OCI-LY1 (cell line): ENCODE data around the gene MPZL3.

Experiments used
- H2AFZ ChIP-seq: fragments of 200-600 bp; sonication (generic), shearing (Covaris generic); 2 replicates; pipeline ENCODE4 v1.6.0; 2014; ENCODE audit warnings: antibody characterized with exemption, mild to moderate bottlenecking, low read length
- H3F3A ChIP-seq: fragments of 200-600 bp; sonication (generic), shearing (Covaris generic); 2 replicates; pipeline ENCODE4 v1.6.0; 2014; ENCODE audit warnings: mild to moderate bottlenecking, antibody characterized with exemption, low read length, moderate library complexity; ENCODE audit not compliant: insufficient read depth
- H3K27ac ChIP-seq: fragments of 200-600 bp; sonication (generic); 2 replicates; pipeline ENCODE4 v1.5.1; 2014; ENCODE audit warnings: low read length, mixed run types, mild to moderate bottlenecking, low read depth; ENCODE audit not compliant: poor library complexity, severe bottlenecking
- H3K27me3 ChIP-seq: fragments of 200-600 bp; sonication (generic); 2 replicates; pipeline ENCODE4 v1.6.0; 2014; ENCODE audit warnings: antibody characterized with exemption, mild to moderate bottlenecking, low read length, moderate library complexity; ENCODE audit not compliant: insufficient read depth
- H3K36me3 ChIP-seq: fragments of 200-600 bp; sonication (generic); 2 replicates; pipeline ENCODE4 v1.6.1; 2014; ENCODE audit warnings: mild to moderate bottlenecking, antibody characterized with exemption, low read length, moderate library complexity, mixed read lengths; ENCODE audit not compliant: insufficient read depth
- H3K4me1 ChIP-seq: fragments of 200-600 bp; sonication (generic); 2 replicates; pipeline ENCODE4 v1.5.1; 2014; ENCODE audit warnings: mild to moderate bottlenecking, low read length, moderate library complexity; ENCODE audit not compliant: insufficient read depth, severe bottlenecking
- H3K4me2 ChIP-seq: fragments of 200-600 bp; sonication (generic), shearing (Covaris generic); 2 replicates; pipeline ENCODE4 v1.6.1; 2014; ENCODE audit warnings: low read length
- H3K4me3 ChIP-seq: fragments of 200-600 bp; sonication (generic); 2 replicates; pipeline ENCODE4 v1.5.1; 2014; ENCODE audit warnings: low read length, low read depth, mild to moderate bottlenecking, mixed read lengths; ENCODE audit not compliant: poor library complexity, severe bottlenecking
- H3K79me2 ChIP-seq: fragments of 200-600 bp; shearing (Covaris generic); 2 replicates; pipeline ENCODE4 v1.6.1; 2016; ENCODE audit warnings: mixed run types, low read length, mixed read lengths; ENCODE audit not compliant: insufficient read depth
- H3K9ac ChIP-seq: fragments of 200-600 bp; sonication (generic), shearing (Covaris generic); 2 replicates; pipeline ENCODE4 v1.6.1; 2014; ENCODE audit warnings: mild to moderate bottlenecking, low read length, mixed read lengths
- H3K9me2 ChIP-seq: fragments of 200-600 bp; sonication (generic), shearing (Covaris generic); 2 replicates; pipeline ENCODE4 v1.6.1; 2014; ENCODE audit warnings: low read depth, mild to moderate bottlenecking, low read length, mixed read lengths
- H3K9me3 ChIP-seq: fragments of 200-600 bp; shearing (Covaris generic); 2 replicates; pipeline ENCODE4 v1.6.1; 2014; ENCODE audit warnings: low read length, mixed read lengths
- H4K20me1 ChIP-seq: fragments of 200-600 bp; sonication (generic), shearing (Covaris generic); 2 replicates; pipeline ENCODE4 v1.6.0; 2016; ENCODE audit warnings: mild to moderate bottlenecking, low read length; ENCODE audit not compliant: insufficient read depth
- CTCF ChIP-seq: fragments of 200-600 bp; sonication (generic), shearing (Covaris generic); IDR thresholded peaks from 2 replicates; pipeline ENCODE4 v1.5.1; 2017; ENCODE audit warnings: mild to moderate bottlenecking, antibody characterized with exemption, low read length, moderate library complexity, mixed read lengths
- EZH2 ChIP-seq: fragments of 200-600 bp; sonication (generic), shearing (Covaris generic); IDR thresholded peaks from 2 replicates; pipeline ENCODE4 v1.8.0; 2017; ENCODE audit warnings: borderline replicate concordance, mixed run types, mild to moderate bottlenecking, antibody characterized with exemption, low read length, moderate library complexity, mixed read lengths

Gene MPZL3

GRCh38 chr11:118239509-118240205 lies 12.5 kb downstream of the MPZL3 start:
- Histone ChIP-seq H3K9ac (no peak overlapping the region), H3K4me1 (no peaks in the 10 kb centered on the region), H2AFZ (no peak overlapping the region), H3K27ac (no peak overlapping the region), H3K4me2 (no peak overlapping the region), H3K27me3 (no peaks in the 10 kb centered on the region), H3F3A (no peaks in the 10 kb centered on the region), H3K4me3 (no peak overlapping the region), H3K36me3 (no peaks in the 10 kb centered on the region), H3K9me3 (no peaks in the 10 kb centered on the region), H3K9me2 (no peaks in the 10 kb centered on the region), H3K79me2 (no peaks in the 10 kb centered on the region), H4K20me1 (no peaks in the 10 kb centered on the region)
- TF ChIP-seq EZH2, result no peak
- TF ChIP-seq CTCF, result no peak

DNA sequence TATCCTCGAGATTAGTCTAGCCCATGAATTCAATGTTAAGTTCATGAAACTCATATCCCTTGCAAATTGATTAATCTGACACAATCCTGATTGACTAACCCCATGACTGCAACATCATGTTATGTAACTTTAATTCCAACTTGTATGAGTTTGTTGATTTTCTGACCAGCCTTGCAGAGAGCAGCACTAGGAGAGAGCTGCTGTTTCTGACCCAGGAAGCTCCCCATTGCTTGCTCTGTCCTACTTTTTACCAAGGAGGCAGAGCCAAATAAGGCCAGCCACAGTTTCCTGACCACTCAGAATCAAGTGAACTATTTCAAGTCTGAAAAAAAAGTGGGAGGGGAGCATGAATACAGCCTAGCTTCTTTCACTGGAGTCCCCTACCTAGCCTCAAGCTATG lies 13.2 kb downstream of the MPZL3 start:
- no peak overlapping the region for H3K4me2 ChIP-seq
- no peaks in the 10 kb centered on the region for H3K4me1 ChIP-seq
- H3K9ac ChIP-seq, result no peak overlapping the region
- no peak for TF ChIP-seq CTCF
- TF ChIP-seq EZH2, result no peak
- H3K9me2 ChIP-seq, result no peaks in the 10 kb centered on the region
- H3K36me3 ChIP-seq, result no peaks in the 10 kb centered on the region
- H3K4me3 ChIP-seq, result no peak overlapping the region
- no peak overlapping the region for H3K27ac ChIP-seq
- H3F3A ChIP-seq, result no peaks in the 10 kb centered on the region
- no peaks in the 10 kb centered on the region for H4K20me1 ChIP-seq
- no peaks in the 10 kb centered on the region for H3K9me3 ChIP-seq
- H2AFZ ChIP-seq, result no peak overlapping the region
- H3K79me2 ChIP-seq, result no peaks in the 10 kb centered on the region
- no peaks in the 10 kb centered on the region for H3K27me3 ChIP-seq

DNA sequence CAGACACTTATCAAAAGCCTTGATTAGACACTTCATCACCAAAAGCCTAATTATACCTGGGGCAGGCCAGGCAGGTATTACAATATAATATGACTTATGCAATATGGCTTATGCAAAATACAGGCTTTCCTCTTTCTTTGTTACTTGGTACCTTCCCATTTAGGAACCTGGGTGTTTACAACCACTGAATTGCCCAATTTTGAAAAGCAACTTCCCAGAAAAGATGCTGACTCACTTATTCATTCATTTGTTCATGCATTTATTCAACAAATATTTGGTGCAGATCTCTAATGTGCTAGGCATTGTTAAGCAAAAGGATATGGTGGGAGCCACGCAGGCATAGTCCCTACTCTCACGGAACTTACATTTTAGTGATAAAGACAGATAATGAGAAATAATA lies 13.7 kb downstream of the MPZL3 start:
- Histone ChIP-seq H3K9me2 (no peaks in the 10 kb centered on the region), H3K9ac (no peak overlapping the region), H3K36me3 (no peaks in the 10 kb centered on the region), H3K79me2 (no peaks in the 10 kb centered on the region), H3K4me3 (no peak overlapping the region), H3K27me3 (no peaks in the 10 kb centered on the region), H3K27ac (no peak overlapping the region), H4K20me1 (no peaks in the 10 kb centered on the region), H3K4me2 (no peak overlapping the region), H3K9me3 (no peaks in the 10 kb centered on the region), H3K4me1 (no peaks in the 10 kb centered on the region), H3F3A (no peaks in the 10 kb centered on the region), H2AFZ (no peak overlapping the region)
- no peak for TF ChIP-seq CTCF
- no peak for TF ChIP-seq EZH2
